ENCODE data around the gene RNF151.

GRCh38 chr16:1978476-1979120 is 11.9 kb downstream of the RNF151 start:
- TF ChIP-seq CTCF (IDR thresholded peaks at IDR 0.05; ENCODE audit: poor library complexity, severe bottlenecking) (no peak), EZH2 (IDR thresholded peaks at IDR 0.05; ENCODE audit: borderline replicate concordance, insufficient read depth, low read length, poor library complexity, severe bottlenecking) (no peak), REST (IDR thresholded peaks at IDR 0.05; ENCODE audit: borderline replicate concordance) (no peak), RAD21 (conservative IDR thresholded peaks at IDR 0.05) (no peak), EP300 (conservative IDR thresholded peaks at IDR 0.05; ENCODE audit: poor library complexity, severe bottlenecking) (no peak)

All from neural cell (in vitro differentiated cells).